ENCODE measurements around the gene OTULINL.

OTULINL gene

GRCh38 chr5:14588758-14589543 is 7.4 kb downstream of the OTULINL start:
- Histone ChIP-seq H3K27ac (ENCODE audit: low read length) (no peak overlapping the region), H3K36me3 (ENCODE audit: control insufficient read depth, low read depth, low read length) (no peaks in the 10 kb centered on the region), H3K9me3 (ENCODE audit: control insufficient read depth, low read depth, low read length) (no peaks in the 10 kb centered on the region), H3K4me1 (ENCODE audit: control insufficient read depth, low read depth, low read length) (no peaks in the 10 kb centered on the region), H3K9ac (ENCODE audit: low read length) (no peak overlapping the region), H3K27me3 (ENCODE audit: control insufficient read depth, insufficient read depth, low read length) (peaks cover 3% of the 10 kb centered on the region), H3K4me3 (ENCODE audit: low read length) (no peak overlapping the region)

GRCh38 chr5:14590949-14591348 is 9.4 kb downstream of the OTULINL start:
- Histone ChIP-seq H3K4me3 (ENCODE audit: low read length) (no peak overlapping the region), H3K36me3 (ENCODE audit: control insufficient read depth, low read depth, low read length) (no peaks in the 10 kb centered on the region), H3K9ac (ENCODE audit: low read length) (no peak overlapping the region), H3K27me3 (ENCODE audit: control insufficient read depth, insufficient read depth, low read length) (no peaks in the 10 kb centered on the region), H3K9me3 (ENCODE audit: control insufficient read depth, low read depth, low read length) (no peaks in the 10 kb centered on the region), H3K4me1 (ENCODE audit: control insufficient read depth, low read depth, low read length) (no peaks in the 10 kb centered on the region), H3K27ac (ENCODE audit: low read length) (no peak overlapping the region)

- Histone ChIP-seq H3K36me3 (ENCODE audit: control insufficient read depth, low read depth, low read length) (no peaks in the 10 kb centered on the region), H3K27ac (ENCODE audit: low read length) (no peak overlapping the region), H3K9me3 (ENCODE audit: control insufficient read depth, low read depth, low read length) (no peaks in the 10 kb centered on the region), H3K27me3 (ENCODE audit: control insufficient read depth, insufficient read depth, low read length) (no peaks in the 10 kb centered on the region), H3K4me3 (ENCODE audit: low read length) (no peak overlapping the region), H3K9ac (ENCODE audit: low read length) (no peak overlapping the region), H3K4me1 (ENCODE audit: control insufficient read depth, low read depth, low read length) (no peaks in the 10 kb centered on the region)
Observed at GRCh38 chr5:14591548-14591947, 10.0 kb downstream of the OTULINL start.

- no peaks in the 10 kb centered on the region for H3K36me3 ChIP-seq (ENCODE audit: control insufficient read depth, low read depth, low read length)
- H3K27me3 ChIP-seq (ENCODE audit: control insufficient read depth, insufficient read depth, low read length) = no peaks in the 10 kb centered on the region
- no peaks in the 10 kb centered on the region for H3K9me3 ChIP-seq (ENCODE audit: control insufficient read depth, low read depth, low read length)
- no peak overlapping the region for H3K9ac ChIP-seq (ENCODE audit: low read length)
- H3K27ac ChIP-seq (ENCODE audit: low read length) = no peak overlapping the region
- H3K4me3 ChIP-seq (ENCODE audit: low read length) = no peak overlapping the region
- no peaks in the 10 kb centered on the region for H3K4me1 ChIP-seq (ENCODE audit: control insufficient read depth, low read depth, low read length)
Observed at GRCh38 chr5:14593326-14594021, 11.9 kb downstream of the OTULINL start.

GRCh38 chr5:14594378-14595074 is 12.9 kb downstream of the OTULINL start:
- H3K9ac ChIP-seq (ENCODE audit: low read length) = no peak overlapping the region

GRCh38 chr5:14595189-14595588 is 13.6 kb downstream of the OTULINL start:
- Histone ChIP-seq H3K4me3 (ENCODE audit: low read length) (no peak overlapping the region), H3K36me3 (ENCODE audit: control insufficient read depth, low read depth, low read length) (no peaks in the 10 kb centered on the region), H3K27me3 (ENCODE audit: control insufficient read depth, insufficient read depth, low read length) (no peaks in the 10 kb centered on the region), H3K9me3 (ENCODE audit: control insufficient read depth, low read depth, low read length) (no peaks in the 10 kb centered on the region), H3K4me1 (ENCODE audit: control insufficient read depth, low read depth, low read length) (no peaks in the 10 kb centered on the region), H3K27ac (ENCODE audit: low read length) (no peak overlapping the region), H3K9ac (ENCODE audit: low read length) (no peak overlapping the region)

More at GRCh38 chr5:14594378-14595074, 12.9 kb downstream of the OTULINL start:
- no peak overlapping the region for H3K27ac ChIP-seq (ENCODE audit: low read length)
- H3K27me3 ChIP-seq (ENCODE audit: control insufficient read depth, insufficient read depth, low read length) = no peaks in the 10 kb centered on the region
- no peaks in the 10 kb centered on the region for H3K36me3 ChIP-seq (ENCODE audit: control insufficient read depth, low read depth, low read length)
- no peaks in the 10 kb centered on the region for H3K9me3 ChIP-seq (ENCODE audit: control insufficient read depth, low read depth, low read length)
- no peak overlapping the region for H3K4me3 ChIP-seq (ENCODE audit: low read length)
- no peaks in the 10 kb centered on the region for H3K4me1 ChIP-seq (ENCODE audit: control insufficient read depth, low read depth, low read length)

GRCh38 chr5:14595891-14596290 is 14.3 kb downstream of the OTULINL start:
- Histone ChIP-seq H3K27ac (ENCODE audit: low read length) (no peak overlapping the region), H3K4me3 (ENCODE audit: low read length) (no peak overlapping the region), H3K36me3 (ENCODE audit: control insufficient read depth, low read depth, low read length) (no peaks in the 10 kb centered on the region), H3K4me1 (ENCODE audit: control insufficient read depth, low read depth, low read length) (no peaks in the 10 kb centered on the region), H3K9me3 (ENCODE audit: control insufficient read depth, low read depth, low read length) (no peaks in the 10 kb centered on the region), H3K27me3 (ENCODE audit: control insufficient read depth, insufficient read depth, low read length) (no peaks in the 10 kb centered on the region), H3K9ac (ENCODE audit: low read length) (no peak overlapping the region)

- Histone ChIP-seq H3K36me3 (ENCODE audit: control insufficient read depth, low read depth, low read length) (no peaks in the 10 kb centered on the region), H3K27ac (ENCODE audit: low read length) (no peak overlapping the region)
Observed at GRCh38 chr5:14597080-14597479, 15.5 kb downstream of the OTULINL start.

GRCh38 chr5:14598225-14598624 is 16.6 kb downstream of the OTULINL start:
- Histone ChIP-seq H3K27me3 (ENCODE audit: control insufficient read depth, insufficient read depth, low read length) (no peaks in the 10 kb centered on the region), H3K9ac (ENCODE audit: low read length) (no peak overlapping the region), H3K9me3 (ENCODE audit: control insufficient read depth, low read depth, low read length) (no peaks in the 10 kb centered on the region), H3K27ac (ENCODE audit: low read length) (no peak overlapping the region), H3K4me3 (ENCODE audit: low read length) (no peak overlapping the region), H3K36me3 (ENCODE audit: control insufficient read depth, low read depth, low read length) (no peaks in the 10 kb centered on the region), H3K4me1 (ENCODE audit: control insufficient read depth, low read depth, low read length) (no peaks in the 10 kb centered on the region)

More at GRCh38 chr5:14597080-14597479, 15.5 kb downstream of the OTULINL start:
- Histone ChIP-seq H3K27me3 (ENCODE audit: control insufficient read depth, insufficient read depth, low read length) (no peaks in the 10 kb centered on the region), H3K4me3 (ENCODE audit: low read length) (no peak overlapping the region), H3K9me3 (ENCODE audit: control insufficient read depth, low read depth, low read length) (no peaks in the 10 kb centered on the region), H3K4me1 (ENCODE audit: control insufficient read depth, low read depth, low read length) (no peaks in the 10 kb centered on the region), H3K9ac (ENCODE audit: low read length) (no peak overlapping the region)

- no peaks in the 10 kb centered on the region for H3K9me3 ChIP-seq (ENCODE audit: control insufficient read depth, low read depth, low read length)
- H3K9ac ChIP-seq (ENCODE audit: low read length) = no peak overlapping the region
- H3K4me3 ChIP-seq (ENCODE audit: low read length) = no peak overlapping the region
- H3K36me3 ChIP-seq (ENCODE audit: control insufficient read depth, low read depth, low read length) = no peaks in the 10 kb centered on the region
- no peaks in the 10 kb centered on the region for H3K4me1 ChIP-seq (ENCODE audit: control insufficient read depth, low read depth, low read length)
- no peaks in the 10 kb centered on the region for H3K27me3 ChIP-seq (ENCODE audit: control insufficient read depth, insufficient read depth, low read length)
- H3K27ac ChIP-seq (ENCODE audit: low read length) = no peak overlapping the region
Observed at GRCh38 chr5:14599476-14600127, 18.0 kb downstream of the OTULINL start.

- Histone ChIP-seq H3K4me3 (ENCODE audit: low read length) (no peak overlapping the region), H3K36me3 (ENCODE audit: control insufficient read depth, low read depth, low read length) (no peaks in the 10 kb centered on the region), H3K27me3 (ENCODE audit: control insufficient read depth, insufficient read depth, low read length) (no peaks in the 10 kb centered on the region), H3K27ac (ENCODE audit: low read length) (no peak overlapping the region), H3K4me1 (ENCODE audit: control insufficient read depth, low read depth, low read length) (no peaks in the 10 kb centered on the region), H3K9me3 (ENCODE audit: control insufficient read depth, low read depth, low read length) (no peaks in the 10 kb centered on the region), H3K9ac (ENCODE audit: low read length) (no peak overlapping the region)
Observed at GRCh38 chr5:14600846-14601245, 19.3 kb downstream of the OTULINL start.

Measured in iPS-18a (cell line).